ENCODE results near the gene RPL13. TPM values are rescaled to one million over a fixed set of nuclear protein-coding genes. Genes with fewer than 3 reads are reported as not detected.
A peak's percentile ranks its signal among the peaks of the same experiment; 100 is the strongest.

The RPL13 gene
- total RNA-seq, 6 experiments from 2014 or later = 684 to 2,810 (median 731) TPM

DNA sequence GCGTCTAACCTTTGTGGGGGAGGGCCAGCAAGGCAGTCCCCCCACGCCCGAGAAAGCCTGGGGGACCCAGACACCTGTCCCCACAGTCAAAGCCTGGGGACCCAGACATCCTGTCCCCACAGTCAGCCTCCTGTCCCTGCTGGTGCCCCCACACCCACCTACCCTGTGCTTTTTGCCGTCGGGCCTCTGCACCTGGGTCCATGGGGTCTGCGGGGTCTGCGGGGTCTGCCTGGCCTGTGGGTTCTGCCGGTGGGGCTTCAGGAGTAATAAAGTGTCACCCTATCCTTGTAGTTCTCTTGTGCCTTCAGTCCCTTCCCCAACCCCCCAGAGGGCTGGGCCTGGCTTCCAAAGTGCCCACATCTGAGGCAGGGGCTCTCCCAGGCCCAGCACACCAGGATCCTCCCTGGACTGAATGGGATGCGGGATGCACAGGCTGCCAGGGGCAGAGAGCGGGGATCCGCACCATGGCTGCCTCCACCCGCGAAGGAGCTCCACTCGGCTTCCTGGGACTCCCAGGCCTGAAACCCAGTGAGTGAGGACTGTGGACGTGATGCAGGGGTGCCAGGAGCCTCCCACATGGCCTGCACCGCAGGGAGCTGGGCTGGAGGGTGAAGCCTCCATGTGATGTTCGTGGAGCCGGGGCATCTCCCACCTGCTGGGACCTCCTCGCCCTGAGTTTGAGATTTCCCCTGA, 36.6 kb downstream of the RPL13 start:
- TF ChIP-seq, protein P1, sequence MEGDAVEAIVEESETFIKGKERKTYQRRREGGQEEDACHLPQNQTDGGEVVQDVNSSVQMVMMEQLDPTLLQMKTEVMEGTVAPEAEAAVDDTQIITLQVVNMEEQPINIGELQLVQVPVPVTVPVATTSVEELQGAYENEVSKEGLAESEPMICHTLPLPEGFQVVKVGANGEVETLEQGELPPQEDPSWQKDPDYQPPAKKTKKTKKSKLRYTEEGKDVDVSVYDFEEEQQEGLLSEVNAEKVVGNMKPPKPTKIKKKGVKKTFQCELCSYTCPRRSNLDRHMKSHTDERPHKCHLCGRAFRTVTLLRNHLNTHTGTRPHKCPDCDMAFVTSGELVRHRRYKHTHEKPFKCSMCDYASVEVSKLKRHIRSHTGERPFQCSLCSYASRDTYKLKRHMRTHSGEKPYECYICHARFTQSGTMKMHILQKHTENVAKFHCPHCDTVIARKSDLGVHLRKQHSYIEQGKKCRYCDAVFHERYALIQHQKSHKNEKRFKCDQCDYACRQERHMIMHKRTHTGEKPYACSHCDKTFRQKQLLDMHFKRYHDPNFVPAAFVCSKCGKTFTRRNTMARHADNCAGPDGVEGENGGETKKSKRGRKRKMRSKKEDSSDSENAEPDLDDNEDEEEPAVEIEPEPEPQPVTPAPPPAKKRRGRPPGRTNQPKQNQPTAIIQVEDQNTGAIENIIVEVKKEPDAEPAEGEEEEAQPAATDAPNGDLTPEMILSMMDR (IDR thresholded peaks at IDR 0.05) = no peak
- no peak for TF ChIP-seq POLR2A (IDR thresholded peaks at IDR 0.05)
- no peaks in the 10 kb centered on the region for H3K36me3 ChIP-seq
- intact Hi-C loops (cut with DNase I) = no loop called here
- no peak for DNase-seq
- no peak overlapping the region for H3K4me3 ChIP-seq
- WGBS (ENCODE audit: insufficient coverage, low coverage, low lambda C conversion rate, missing lambda C conversion rate) = no CpG with 5 or more reads among the region's 19 CpGs
- no peaks in the 10 kb centered on the region for H3K27me3 ChIP-seq
- H3K9me3 ChIP-seq = no peaks in the 10 kb centered on the region
- ATAC-seq = peak in 1 of 4 donors; percentile 8
- H3K4me1 ChIP-seq = no peaks in the 10 kb centered on the region
- H3K27ac ChIP-seq = no peak overlapping the region

DNA sequence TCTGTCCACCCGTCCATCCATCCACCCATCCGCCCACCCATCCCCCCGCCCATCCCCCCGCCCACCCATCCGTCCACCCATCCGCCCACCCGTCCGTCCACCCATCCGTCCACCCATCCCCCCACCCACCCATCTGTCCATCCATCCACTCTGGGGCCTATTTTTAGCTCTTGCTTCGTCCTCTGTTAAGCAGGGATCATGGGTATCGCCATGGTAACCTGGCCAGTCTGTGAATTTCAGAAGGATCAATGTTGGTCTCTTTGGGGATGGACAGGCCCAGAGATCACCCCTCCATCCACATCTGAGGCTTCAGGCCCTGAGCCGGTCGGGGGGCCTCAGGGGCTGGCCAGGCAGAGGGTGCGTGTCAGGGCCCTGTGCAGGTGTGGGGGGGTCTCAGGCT, 37.7 kb downstream of the RPL13 start:
- ATAC-seq = no peak
- Histone ChIP-seq H3K4me3 (no peak overlapping the region), H3K27me3 (no peaks in the 10 kb centered on the region), H3K4me1 (no peaks in the 10 kb centered on the region), H3K36me3 (no peaks in the 10 kb centered on the region), H3K9me3 (no peaks in the 10 kb centered on the region), H3K27ac (no peak overlapping the region)
- TF ChIP-seq POLR2A (IDR thresholded peaks at IDR 0.05) = no peak
- TF ChIP-seq, protein P1 (IDR thresholded peaks at IDR 0.05) = no peak
- intact Hi-C loops (cut with DNase I) = no loop called here
- DNase-seq = no peak
- WGBS (ENCODE audit: insufficient coverage, low coverage, low lambda C conversion rate, missing lambda C conversion rate) = 51% methylated on average over 11 of the region's 14 CpGs

DNA sequence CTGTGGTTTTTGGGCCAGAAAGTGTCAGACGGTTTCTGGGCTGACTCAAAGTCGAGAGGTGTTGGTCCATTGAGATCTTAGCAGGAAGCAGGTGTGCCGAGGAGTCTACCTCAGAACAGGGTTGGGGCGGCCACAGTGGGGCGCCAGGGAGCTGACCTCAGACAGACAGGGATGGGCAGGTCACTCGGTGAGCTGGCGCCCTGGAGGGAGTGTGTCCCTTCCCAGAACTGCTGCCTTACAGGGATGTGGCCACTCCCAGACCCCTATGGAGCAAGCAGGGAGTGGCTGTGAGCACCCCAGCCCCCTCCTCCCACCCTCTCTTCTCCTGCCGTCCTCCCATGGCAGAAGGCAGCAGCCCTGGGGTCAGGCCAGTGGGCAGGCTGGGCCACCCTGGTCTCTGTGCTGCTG, 39.0 kb downstream of the RPL13 start:
- H3K27ac ChIP-seq = no peak overlapping the region
- no peaks in the 10 kb centered on the region for H3K27me3 ChIP-seq
- peak in 3 of 4 donors; percentile 7 to 16 (median 11) for ATAC-seq
- H3K9me3 ChIP-seq = no peaks in the 10 kb centered on the region
- H3K4me1 ChIP-seq = no peaks in the 10 kb centered on the region
- intact Hi-C loops (cut with DNase I) = no loop called here
- no peaks in the 10 kb centered on the region for H3K36me3 ChIP-seq
- WGBS (ENCODE audit: insufficient coverage, low coverage, low lambda C conversion rate, missing lambda C conversion rate) = no CpG with 5 or more reads among the region's 8 CpGs
- no peak for DNase-seq
- no peak for TF ChIP-seq POLR2A (IDR thresholded peaks at IDR 0.05)
- TF ChIP-seq, protein P1 (IDR thresholded peaks at IDR 0.05) = peak in 1 of 4 donors; percentile 5
- H3K4me3 ChIP-seq = no peak overlapping the region

DNA sequence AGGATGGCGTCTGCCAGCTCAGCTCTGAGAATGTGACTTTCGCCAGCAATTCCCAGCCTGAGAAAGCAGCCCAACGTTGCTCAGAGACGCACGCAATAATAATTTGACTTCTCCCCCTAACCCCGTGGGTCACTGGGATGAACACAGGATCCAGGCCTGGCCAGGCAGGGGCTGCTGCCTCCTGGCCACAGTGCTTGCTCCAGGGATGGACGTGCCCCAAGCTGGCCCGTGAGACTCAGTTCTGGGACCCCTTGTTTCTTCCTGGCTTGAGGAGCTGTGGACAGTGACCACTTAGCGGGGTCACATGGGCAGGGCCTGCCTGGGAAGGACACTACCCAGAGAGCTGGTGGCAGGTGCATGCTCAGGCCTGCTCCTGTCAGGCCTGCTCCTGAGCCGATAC, 39.4 kb downstream of the RPL13 start:
- TF ChIP-seq, protein P1 (IDR thresholded peaks at IDR 0.05) = no peak
- TF ChIP-seq POLR2A (IDR thresholded peaks at IDR 0.05) = no peak
- Histone ChIP-seq H3K9me3 (no peaks in the 10 kb centered on the region), H3K4me3 (no peak overlapping the region), H3K27ac (no peak overlapping the region), H3K27me3 (no peaks in the 10 kb centered on the region), H3K4me1 (no peaks in the 10 kb centered on the region), H3K36me3 (no peaks in the 10 kb centered on the region)
- no peak for ATAC-seq
- no CpG with 5 or more reads among the region's 10 CpGs for WGBS (ENCODE audit: insufficient coverage, low coverage, low lambda C conversion rate, missing lambda C conversion rate)
- intact Hi-C loops (cut with DNase I) = no loop called here
- no peak for DNase-seq

Data from right lobe of liver (tissue), 6 donors.